HG03139 (cell line): ENCODE results near the gene HIGD1A.

Experiments
- ATAC-seq: cut with Tn5 transposase; IDR thresholded peaks from one replicate; pipeline ENCODE4 v1.9.1; 2021; ENCODE audit not compliant: unreplicated experiment

Gene HIGD1A

DNA sequence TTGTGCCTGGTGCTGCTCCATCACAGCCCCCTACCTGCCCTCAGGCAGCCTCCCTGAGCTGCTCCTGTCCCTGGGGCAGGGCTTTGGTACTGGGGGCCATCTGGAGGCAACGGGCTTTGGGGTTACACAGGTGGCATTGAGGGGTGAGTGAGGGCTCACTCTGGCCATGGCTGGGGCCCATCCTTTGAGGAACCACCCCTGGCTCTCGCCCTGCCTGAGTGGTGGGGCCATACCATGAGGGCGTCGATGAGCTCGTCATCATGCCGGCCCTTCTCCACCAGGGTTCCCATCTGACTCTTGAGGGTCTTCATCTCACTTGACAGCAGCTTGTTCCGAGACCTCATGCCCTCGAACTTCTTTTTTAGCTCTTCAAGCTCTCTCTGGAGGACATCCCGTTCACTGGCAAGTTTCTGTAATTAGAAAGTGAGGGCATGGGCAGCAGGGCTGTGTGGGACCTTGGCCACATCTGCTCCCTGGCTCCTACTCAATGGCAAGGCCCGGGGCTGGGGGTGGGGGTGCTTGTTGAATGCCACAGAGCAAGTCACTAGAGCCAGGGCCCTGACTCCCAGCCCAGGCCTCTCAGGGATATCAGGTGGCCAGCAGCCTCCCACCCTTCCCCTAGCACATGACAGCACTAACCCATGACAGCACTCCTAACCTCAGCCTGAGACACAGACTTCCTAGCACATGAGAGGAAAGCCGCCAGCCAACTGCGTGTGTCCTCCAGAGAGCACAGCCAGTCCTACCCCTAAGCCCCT is 64.7 kb downstream of the HIGD1A start:
- ATAC-seq, result no peak

DNA sequence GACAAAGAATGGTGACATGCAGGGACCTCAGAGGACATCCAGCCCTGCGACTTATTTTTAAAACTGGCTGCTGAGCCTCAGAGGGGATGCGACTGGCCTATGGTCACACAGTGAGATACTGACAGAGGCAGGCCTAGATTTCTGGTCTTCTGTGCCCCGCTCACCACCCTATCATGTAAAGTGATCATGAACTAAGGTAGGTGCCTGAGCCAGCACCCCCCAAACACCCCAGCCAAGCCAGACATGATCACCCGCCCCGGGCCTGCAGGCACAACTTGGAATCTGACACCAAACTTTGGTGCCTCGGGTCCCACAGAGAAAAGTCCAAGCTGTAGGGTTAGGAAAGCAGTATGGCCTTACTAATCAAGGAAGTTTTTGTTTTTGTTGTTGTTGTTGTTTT is 67.8 kb downstream of the HIGD1A start:
- ATAC-seq, result no peak

DNA sequence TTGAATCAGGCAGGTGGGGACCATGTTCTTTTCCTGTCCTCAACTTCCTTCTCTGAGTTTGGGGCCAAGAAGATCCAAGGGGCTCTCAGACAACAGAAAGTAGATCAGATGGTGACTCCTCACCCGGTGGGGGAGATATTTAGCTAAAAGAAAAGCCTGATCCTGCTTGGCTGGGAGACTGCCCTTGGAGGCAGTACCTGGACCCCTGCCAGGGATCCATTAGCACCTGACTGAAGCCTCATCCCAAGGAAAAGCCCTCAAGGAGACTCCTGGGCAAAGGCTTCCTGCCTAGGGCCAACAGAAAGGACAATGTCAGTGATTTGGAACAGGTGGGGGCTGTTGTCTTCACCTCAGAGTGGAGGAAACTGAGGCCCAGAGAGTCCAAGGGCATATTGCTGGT is 68.2 kb downstream of the HIGD1A start:
- no peak for ATAC-seq

DNA sequence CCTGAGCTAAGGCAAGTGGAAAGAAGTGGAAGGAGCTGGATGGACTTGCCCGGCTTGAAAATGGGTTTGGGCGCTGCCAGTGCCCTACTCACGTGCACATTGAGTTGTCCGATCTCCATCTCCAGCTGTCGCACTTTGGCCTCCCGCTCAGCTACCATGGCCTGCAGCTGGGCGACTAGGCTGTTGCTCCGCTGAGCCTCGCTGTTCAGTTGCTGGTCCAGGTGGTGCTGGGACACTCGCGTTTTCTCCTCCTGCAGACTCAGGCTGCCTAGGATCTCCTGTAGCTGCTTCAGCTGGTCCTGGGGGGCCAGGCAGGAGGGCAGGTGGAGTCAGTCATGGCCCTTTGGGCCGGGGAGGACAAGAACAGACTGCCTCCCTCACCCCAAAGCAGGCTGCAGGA is 68.7 kb downstream of the HIGD1A start:
- ATAC-seq, result no peak

DNA sequence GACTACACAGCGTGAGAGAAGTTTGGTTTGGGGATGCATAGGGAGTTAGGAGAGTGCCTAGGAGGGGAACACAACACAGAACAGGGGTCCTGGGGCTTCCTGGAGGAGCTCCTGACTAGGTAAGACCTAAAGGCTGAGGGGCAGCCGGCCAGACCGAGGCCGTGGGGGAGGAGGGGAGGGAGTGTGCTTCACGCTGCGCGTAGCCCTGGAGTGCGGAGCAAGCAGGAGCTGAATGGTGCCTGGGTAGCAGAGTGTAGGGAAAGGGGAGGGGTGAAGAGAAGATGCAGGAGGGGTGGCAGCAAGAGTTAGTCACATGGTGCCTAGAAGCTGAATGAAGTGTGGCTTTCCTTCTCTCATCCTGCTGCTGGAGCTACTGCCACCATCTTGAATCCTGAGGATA is 69.3 kb downstream of the HIGD1A start:
- ATAC-seq, result no peak

DNA sequence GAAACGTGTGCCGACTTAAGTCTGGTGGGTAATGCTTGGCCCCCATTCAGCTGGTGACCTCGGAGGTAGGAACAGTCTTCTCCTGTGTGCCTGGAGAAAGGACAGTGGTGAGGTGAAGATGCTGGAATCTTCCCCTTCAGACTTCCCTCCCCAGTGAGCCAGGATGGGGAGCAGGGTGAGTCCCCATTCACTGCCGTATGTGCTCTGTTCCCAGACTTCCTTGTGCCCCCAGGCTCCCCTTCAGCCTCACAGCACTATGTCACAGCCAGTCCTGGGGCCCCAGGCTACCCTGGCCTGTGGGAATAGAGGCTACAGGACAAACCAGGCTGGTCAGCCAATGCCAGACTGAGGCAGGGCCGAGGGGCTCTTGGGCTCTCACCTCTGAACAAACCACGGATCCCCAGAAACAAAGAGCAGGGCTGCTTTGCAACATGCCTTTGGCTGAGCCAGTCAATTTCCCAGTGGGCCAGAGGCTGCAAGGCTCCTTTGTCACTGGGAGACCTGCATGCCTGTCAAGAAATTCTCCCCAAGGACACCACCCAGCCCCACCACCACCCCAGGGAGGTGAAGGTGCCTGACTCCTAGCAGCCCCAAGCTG is 69.9 kb downstream of the HIGD1A start:
- ATAC-seq, result no peak

DNA sequence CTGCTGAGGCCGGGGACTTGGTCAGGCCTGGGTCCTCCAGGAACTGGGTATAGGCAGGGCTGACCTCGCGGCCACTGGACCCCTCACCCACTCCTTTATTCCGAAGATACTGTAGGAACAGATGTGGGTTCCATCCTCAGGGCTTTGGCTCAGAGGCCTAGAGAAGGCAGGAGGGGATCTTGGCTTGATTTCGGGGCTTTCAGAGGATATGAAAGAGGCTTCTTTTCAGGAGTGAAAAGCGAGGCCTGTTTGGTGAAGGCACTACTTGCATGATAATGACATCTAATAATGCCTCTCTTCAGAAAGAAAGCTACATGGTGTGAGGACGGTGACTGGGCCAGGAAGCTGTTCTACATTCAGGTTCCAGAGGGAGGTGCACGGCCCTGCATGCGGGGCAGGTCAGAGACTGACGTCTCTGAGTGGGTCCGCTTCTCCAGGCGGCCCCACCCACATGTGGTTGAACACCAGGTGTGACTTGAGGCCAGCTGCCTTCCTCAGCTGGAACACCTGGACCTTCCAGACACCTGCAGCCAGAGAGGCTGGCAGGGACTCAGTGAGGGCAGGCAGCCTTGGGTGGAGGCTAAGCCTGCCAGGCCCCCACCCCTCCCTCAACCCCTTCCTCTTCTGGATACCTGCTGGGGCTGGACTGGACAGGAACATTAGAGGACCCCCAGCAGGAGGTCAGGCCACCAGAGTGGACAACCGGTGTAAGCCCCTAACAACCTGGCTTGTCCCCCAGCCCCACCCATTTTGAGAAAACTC is 70.6 kb downstream of the HIGD1A start:
- no peak for ATAC-seq
